ENCODE data around the gene BACE1.

- TF ChIP-seq EZH2 (IDR thresholded peaks at IDR 0.05), result no peak
- no peak for TF ChIP-seq POLR2AphosphoS5 (IDR thresholded peaks at IDR 0.05; ENCODE audit: borderline replicate concordance, low read depth, low read length)
- no peak for TF ChIP-seq FOXP2 (optimal IDR thresholded peaks at IDR 0.05; ENCODE audit: control extremely low read depth, extremely low read length, insufficient read depth)
These were observed 38.5 kb upstream of the BACE1 start for GRCh38 chr11:117354550-117354949.
